ENCODE data around the gene PRAC1.

Gene PRAC1

GRCh38 chr17:48722201-48722907 lies at the start of gene PRAC1:
TSS of gene PRAC1 (minus strand) at chr17:48722518. CDS start at chr17:48722392, 126 bp downstream.
- Histone ChIP-seq H3K9ac (ENCODE audit: low read depth in 1 of 2, low read length in 2 of 2) (peak within 1 kb of the TSS; percentile 80 to 87), H3K9me3 (ENCODE audit: control insufficient read depth in 2 of 2, low read length in 2 of 2) (no peaks in the 10 kb centered on the region), H3K27ac (ENCODE audit: low read depth in 2 of 2, low read length in 2 of 2) (peak within 1 kb of the TSS; percentile 84 to 94), H3K4me1 (ENCODE audit: control insufficient read depth in 2 of 2, insufficient read depth in 2 of 2, low read length in 2 of 2) (peaks cover 13 to 21% of the 10 kb centered on the region in 2 donors), H3K4me3 (ENCODE audit: low read length in 2 of 2) (peak within 1 kb of the TSS; percentile 70 to 76), H3K27me3 (ENCODE audit: control insufficient read depth in 2 of 2, insufficient read depth in 2 of 2, low read length in 2 of 2) (peaks cover 32 to 44% of the 10 kb centered on the region in 2 donors), H3K36me3 (ENCODE audit: control insufficient read depth in 2 of 2, insufficient read depth in 2 of 2, low read length in 2 of 2) (peaks cover 0 to 2% of the 10 kb centered on the region in 2 donors)

- no peaks in the 10 kb centered on the region for H3K27me3 ChIP-seq (ENCODE audit: control insufficient read depth in 2 of 2, insufficient read depth in 2 of 2, low read length in 2 of 2)
- H3K36me3 ChIP-seq (ENCODE audit: control insufficient read depth in 2 of 2, insufficient read depth in 2 of 2, low read length in 2 of 2): no peaks in the 10 kb centered on the region
- no peak overlapping the region for H3K4me3 ChIP-seq (ENCODE audit: low read length in 2 of 2)
- no peak overlapping the region for H3K27ac ChIP-seq (ENCODE audit: low read depth in 2 of 2, low read length in 2 of 2)
- H3K9ac ChIP-seq (ENCODE audit: low read depth in 1 of 2, low read length in 2 of 2): no peak overlapping the region
- H3K9me3 ChIP-seq (ENCODE audit: control insufficient read depth in 2 of 2, low read length in 2 of 2): no peaks in the 10 kb centered on the region
- peaks cover 0 to 7% of the 10 kb centered on the region in 2 donors for H3K4me1 ChIP-seq (ENCODE audit: control insufficient read depth in 2 of 2, insufficient read depth in 2 of 2, low read length in 2 of 2)
Measured at GRCh38 chr17:48770954-48771353, 48.6 kb upstream of the PRAC1 start.

- peaks cover 0 to 7% of the 10 kb centered on the region in 2 donors for H3K4me1 ChIP-seq (ENCODE audit: control insufficient read depth in 2 of 2, insufficient read depth in 2 of 2, low read length in 2 of 2)
- no peak overlapping the region for H3K9ac ChIP-seq (ENCODE audit: low read depth in 1 of 2, low read length in 2 of 2)
- no peaks in the 10 kb centered on the region for H3K9me3 ChIP-seq (ENCODE audit: control insufficient read depth in 2 of 2, low read length in 2 of 2)
- no peaks in the 10 kb centered on the region for H3K36me3 ChIP-seq (ENCODE audit: control insufficient read depth in 2 of 2, insufficient read depth in 2 of 2, low read length in 2 of 2)
- H3K27me3 ChIP-seq (ENCODE audit: control insufficient read depth in 2 of 2, insufficient read depth in 2 of 2, low read length in 2 of 2): no peaks in the 10 kb centered on the region
- H3K27ac ChIP-seq (ENCODE audit: low read depth in 2 of 2, low read length in 2 of 2): no peak overlapping the region
- no peak overlapping the region for H3K4me3 ChIP-seq (ENCODE audit: low read length in 2 of 2)
Measured at GRCh38 chr17:48769009-48769675, 46.8 kb upstream of the PRAC1 start.

- Histone ChIP-seq H3K9ac (ENCODE audit: low read depth in 1 of 2, low read length in 2 of 2) (no peak overlapping the region), H3K36me3 (ENCODE audit: control insufficient read depth in 2 of 2, insufficient read depth in 2 of 2, low read length in 2 of 2) (no peaks in the 10 kb centered on the region), H3K9me3 (ENCODE audit: control insufficient read depth in 2 of 2, low read length in 2 of 2) (no peaks in the 10 kb centered on the region), H3K4me3 (ENCODE audit: low read length in 2 of 2) (no peak overlapping the region), H3K27ac (ENCODE audit: low read depth in 2 of 2, low read length in 2 of 2) (no peak overlapping the region), H3K27me3 (ENCODE audit: control insufficient read depth in 2 of 2, insufficient read depth in 2 of 2, low read length in 2 of 2) (peaks cover 0 to 2% of the 10 kb centered on the region in 2 donors), H3K4me1 (ENCODE audit: control insufficient read depth in 2 of 2, insufficient read depth in 2 of 2, low read length in 2 of 2) (peaks cover 0 to 2% of the 10 kb centered on the region in 2 donors)
Measured at GRCh38 chr17:48767263-48767774, 45.0 kb upstream of the PRAC1 start.

- Histone ChIP-seq H3K4me3 (ENCODE audit: low read length in 2 of 2) (no peak overlapping the region), H3K27ac (ENCODE audit: low read depth in 2 of 2, low read length in 2 of 2) (peak overlapping the region; percentile 69 to 80), H3K4me1 (ENCODE audit: control insufficient read depth in 2 of 2, insufficient read depth in 2 of 2, low read length in 2 of 2) (peaks cover 26 to 33% of the 10 kb centered on the region in 2 donors), H3K9ac (ENCODE audit: low read depth in 1 of 2, low read length in 2 of 2) (peak overlapping the region in 1 of 2 donors; percentile 41), H3K27me3 (ENCODE audit: control insufficient read depth in 2 of 2, insufficient read depth in 2 of 2, low read length in 2 of 2) (peaks cover 0 to 10% of the 10 kb centered on the region in 2 donors), H3K36me3 (ENCODE audit: control insufficient read depth in 2 of 2, insufficient read depth in 2 of 2, low read length in 2 of 2) (no peaks in the 10 kb centered on the region), H3K9me3 (ENCODE audit: control insufficient read depth in 2 of 2, low read length in 2 of 2) (no peaks in the 10 kb centered on the region)
Measured at GRCh38 chr17:48761114-48761513, 38.8 kb upstream of the PRAC1 start.

- H3K4me1 ChIP-seq (ENCODE audit: control insufficient read depth in 2 of 2, insufficient read depth in 2 of 2, low read length in 2 of 2): peaks cover 26 to 33% of the 10 kb centered on the region in 2 donors
- H3K9me3 ChIP-seq (ENCODE audit: control insufficient read depth in 2 of 2, low read length in 2 of 2): no peaks in the 10 kb centered on the region
- no peak overlapping the region for H3K4me3 ChIP-seq (ENCODE audit: low read length in 2 of 2)
- H3K9ac ChIP-seq (ENCODE audit: low read depth in 1 of 2, low read length in 2 of 2): peak overlapping the region in 1 of 2 donors; percentile 41
- H3K27me3 ChIP-seq (ENCODE audit: control insufficient read depth in 2 of 2, insufficient read depth in 2 of 2, low read length in 2 of 2): peaks cover 0 to 11% of the 10 kb centered on the region in 2 donors
- peak overlapping the region; percentile 69 to 80 for H3K27ac ChIP-seq (ENCODE audit: low read depth in 2 of 2, low read length in 2 of 2)
- H3K36me3 ChIP-seq (ENCODE audit: control insufficient read depth in 2 of 2, insufficient read depth in 2 of 2, low read length in 2 of 2): no peaks in the 10 kb centered on the region
Measured at GRCh38 chr17:48760411-48760810, 38.1 kb upstream of the PRAC1 start.

GRCh38 chr17:48759288-48759687 lies 37.0 kb upstream of the PRAC1 start:
- Histone ChIP-seq H3K4me1 (ENCODE audit: control insufficient read depth in 2 of 2, insufficient read depth in 2 of 2, low read length in 2 of 2) (peaks cover 32 to 33% of the 10 kb centered on the region in 2 donors), H3K4me3 (ENCODE audit: low read length in 2 of 2) (no peak overlapping the region), H3K27me3 (ENCODE audit: control insufficient read depth in 2 of 2, insufficient read depth in 2 of 2, low read length in 2 of 2) (peaks cover 8 to 21% of the 10 kb centered on the region in 2 donors), H3K9ac (ENCODE audit: low read depth in 1 of 2, low read length in 2 of 2) (no peak overlapping the region), H3K9me3 (ENCODE audit: control insufficient read depth in 2 of 2, low read length in 2 of 2) (no peaks in the 10 kb centered on the region), H3K36me3 (ENCODE audit: control insufficient read depth in 2 of 2, insufficient read depth in 2 of 2, low read length in 2 of 2) (no peaks in the 10 kb centered on the region), H3K27ac (ENCODE audit: low read depth in 2 of 2, low read length in 2 of 2) (peak overlapping the region in 1 of 2 donors; percentile 5)

GRCh38 chr17:48757524-48757961 lies 35.2 kb upstream of the PRAC1 start:
- H3K36me3 ChIP-seq (ENCODE audit: control insufficient read depth in 2 of 2, insufficient read depth in 2 of 2, low read length in 2 of 2): no peaks in the 10 kb centered on the region
- H3K9me3 ChIP-seq (ENCODE audit: control insufficient read depth in 2 of 2, low read length in 2 of 2): no peaks in the 10 kb centered on the region
- no peak overlapping the region for H3K4me3 ChIP-seq (ENCODE audit: low read length in 2 of 2)
- H3K4me1 ChIP-seq (ENCODE audit: control insufficient read depth in 2 of 2, insufficient read depth in 2 of 2, low read length in 2 of 2): peaks cover 33 to 34% of the 10 kb centered on the region in 2 donors
- peaks cover 8 to 37% of the 10 kb centered on the region in 2 donors for H3K27me3 ChIP-seq (ENCODE audit: control insufficient read depth in 2 of 2, insufficient read depth in 2 of 2, low read length in 2 of 2)
- peak overlapping the region; percentile 73 to 87 for H3K27ac ChIP-seq (ENCODE audit: low read depth in 2 of 2, low read length in 2 of 2)
- peak overlapping the region; percentile 1 to 14 for H3K9ac ChIP-seq (ENCODE audit: low read depth in 1 of 2, low read length in 2 of 2)

- H3K9ac ChIP-seq (ENCODE audit: low read depth in 1 of 2, low read length in 2 of 2): peak overlapping the region in 1 of 2 donors; percentile 13
- H3K4me3 ChIP-seq (ENCODE audit: low read length in 2 of 2): peak overlapping the region in 1 of 2 donors; percentile 11
- peaks cover 12 to 40% of the 10 kb centered on the region in 2 donors for H3K27me3 ChIP-seq (ENCODE audit: control insufficient read depth in 2 of 2, insufficient read depth in 2 of 2, low read length in 2 of 2)
- H3K27ac ChIP-seq (ENCODE audit: low read depth in 2 of 2, low read length in 2 of 2): peak overlapping the region; percentile 73 to 87
- H3K4me1 ChIP-seq (ENCODE audit: control insufficient read depth in 2 of 2, insufficient read depth in 2 of 2, low read length in 2 of 2): peaks cover 33 to 34% of the 10 kb centered on the region in 2 donors
- H3K9me3 ChIP-seq (ENCODE audit: control insufficient read depth in 2 of 2, low read length in 2 of 2): no peaks in the 10 kb centered on the region
- no peaks in the 10 kb centered on the region for H3K36me3 ChIP-seq (ENCODE audit: control insufficient read depth in 2 of 2, insufficient read depth in 2 of 2, low read length in 2 of 2)
Measured at GRCh38 chr17:48756830-48757251, 34.5 kb upstream of the PRAC1 start.

GRCh38 chr17:48755356-48755755 lies 33.0 kb upstream of the PRAC1 start:
- Histone ChIP-seq H3K9ac (ENCODE audit: low read depth in 1 of 2, low read length in 2 of 2) (no peak overlapping the region), H3K27ac (ENCODE audit: low read depth in 2 of 2, low read length in 2 of 2) (no peak overlapping the region), H3K4me1 (ENCODE audit: control insufficient read depth in 2 of 2, insufficient read depth in 2 of 2, low read length in 2 of 2) (peaks cover 20 to 27% of the 10 kb centered on the region in 2 donors), H3K4me3 (ENCODE audit: low read length in 2 of 2) (peak overlapping the region in 1 of 2 donors; percentile 26), H3K27me3 (ENCODE audit: control insufficient read depth in 2 of 2, insufficient read depth in 2 of 2, low read length in 2 of 2) (peaks cover 21 to 52% of the 10 kb centered on the region in 2 donors), H3K36me3 (ENCODE audit: control insufficient read depth in 2 of 2, insufficient read depth in 2 of 2, low read length in 2 of 2) (no peaks in the 10 kb centered on the region), H3K9me3 (ENCODE audit: control insufficient read depth in 2 of 2, low read length in 2 of 2) (no peaks in the 10 kb centered on the region)
